Measurements from ENCODE around the gene ANXA5. TPM values are rescaled to one million over a fixed set of nuclear protein-coding genes. Genes with fewer than 3 reads are reported as not detected.

The ANXA5 gene
- total RNA-seq, 2 donors from 2014 or later, result 212 to 241 TPM

DNA sequence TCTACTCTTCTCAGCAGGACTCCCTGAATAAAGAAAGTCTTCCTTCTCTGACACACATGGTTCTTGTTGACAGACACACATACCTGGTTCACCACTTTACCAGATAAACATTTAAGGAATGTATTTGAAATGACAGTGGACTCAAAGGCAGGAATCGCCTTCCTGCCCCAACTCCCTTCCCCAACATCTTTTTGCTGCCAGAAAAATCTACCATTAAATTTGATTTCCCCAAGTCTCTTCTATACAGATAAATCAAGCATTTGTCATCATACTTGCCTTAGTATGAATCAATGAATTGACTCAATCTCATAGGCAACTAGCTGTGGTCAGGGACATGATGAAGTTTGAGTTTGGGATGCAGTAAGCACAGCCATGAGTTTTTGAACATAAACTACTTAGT is 23.3 kb upstream of the ANXA5 start:
- TF ChIP-seq, protein P1, sequence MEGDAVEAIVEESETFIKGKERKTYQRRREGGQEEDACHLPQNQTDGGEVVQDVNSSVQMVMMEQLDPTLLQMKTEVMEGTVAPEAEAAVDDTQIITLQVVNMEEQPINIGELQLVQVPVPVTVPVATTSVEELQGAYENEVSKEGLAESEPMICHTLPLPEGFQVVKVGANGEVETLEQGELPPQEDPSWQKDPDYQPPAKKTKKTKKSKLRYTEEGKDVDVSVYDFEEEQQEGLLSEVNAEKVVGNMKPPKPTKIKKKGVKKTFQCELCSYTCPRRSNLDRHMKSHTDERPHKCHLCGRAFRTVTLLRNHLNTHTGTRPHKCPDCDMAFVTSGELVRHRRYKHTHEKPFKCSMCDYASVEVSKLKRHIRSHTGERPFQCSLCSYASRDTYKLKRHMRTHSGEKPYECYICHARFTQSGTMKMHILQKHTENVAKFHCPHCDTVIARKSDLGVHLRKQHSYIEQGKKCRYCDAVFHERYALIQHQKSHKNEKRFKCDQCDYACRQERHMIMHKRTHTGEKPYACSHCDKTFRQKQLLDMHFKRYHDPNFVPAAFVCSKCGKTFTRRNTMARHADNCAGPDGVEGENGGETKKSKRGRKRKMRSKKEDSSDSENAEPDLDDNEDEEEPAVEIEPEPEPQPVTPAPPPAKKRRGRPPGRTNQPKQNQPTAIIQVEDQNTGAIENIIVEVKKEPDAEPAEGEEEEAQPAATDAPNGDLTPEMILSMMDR (conservative IDR thresholded peaks at IDR 0.05), result no peak
- no peaks in the 10 kb centered on the region for H3K9me3 Mint-ChIP-seq
- no peak overlapping the region for H3K27ac Mint-ChIP-seq

DNA sequence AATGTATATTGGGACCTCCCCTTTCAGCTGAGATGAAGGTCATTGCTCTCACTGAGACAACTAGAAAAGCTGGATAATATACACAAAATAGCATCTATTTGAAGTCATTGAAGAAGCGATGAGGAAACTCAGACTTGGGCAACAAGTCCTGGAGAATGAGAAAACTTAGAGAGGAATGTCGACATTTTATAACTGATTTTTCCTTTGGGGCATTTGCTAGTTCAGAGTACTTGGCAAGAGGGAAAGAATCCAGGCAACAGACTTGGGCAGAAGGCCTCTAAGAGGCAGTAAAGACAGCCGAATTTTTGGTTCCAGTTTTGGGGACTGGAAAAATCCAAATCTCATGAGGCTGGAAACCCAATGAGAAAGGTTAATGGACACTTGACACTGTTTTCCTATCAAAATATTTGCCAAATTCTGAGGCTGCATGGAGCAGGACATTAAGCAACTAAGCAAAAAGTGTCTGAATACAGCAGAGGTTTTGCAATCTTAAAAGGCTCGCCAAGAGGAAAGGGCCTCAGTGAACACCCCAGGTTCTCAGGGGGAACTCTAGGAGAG is 21.0 kb upstream of the ANXA5 start:
- peaks cover 6% of the 10 kb centered on the region for H3K4me1 Mint-ChIP-seq
- no peaks in the 10 kb centered on the region for H3K27me3 ChIP-seq (ENCODE audit: control insufficient read depth, insufficient read depth, low read length, poor library complexity, severe bottlenecking)
- H3K36me3 ChIP-seq (ENCODE audit: control insufficient read depth, insufficient read depth, low read length), result no peaks in the 10 kb centered on the region
- no peaks in the 10 kb centered on the region for H3K36me3 Mint-ChIP-seq (ENCODE audit: low read depth)
- TF ChIP-seq, protein P1 (conservative IDR thresholded peaks at IDR 0.05), result no peak
- peaks cover 8% of the 10 kb centered on the region for H3K4me1 ChIP-seq (ENCODE audit: control insufficient read depth, insufficient read depth, low read length)
- H3K4me3 Mint-ChIP-seq, result no peak overlapping the region
- no peak overlapping the region for H3K4me3 ChIP-seq (ENCODE audit: low read length)
- no peaks in the 10 kb centered on the region for H3K9me3 Mint-ChIP-seq
- H3K27me3 Mint-ChIP-seq (ENCODE audit: insufficient read depth), result no peaks in the 10 kb centered on the region
- H3K9me3 ChIP-seq (ENCODE audit: control insufficient read depth, low read length), result no peaks in the 10 kb centered on the region
- 70 to 93% methylated on average over 3 to 4 of the region's 4 CpGs for WGBS, 2 experiments (ENCODE audit: insufficient coverage in 1 of 2, insufficient read length in 1 of 2)
- H3K27ac ChIP-seq (ENCODE audit: low read depth, low read length), result no peak overlapping the region
- DNase-seq, result no peak
- H3K27ac Mint-ChIP-seq, result no peak overlapping the region
- H3K9ac ChIP-seq (ENCODE audit: extremely low read depth, low read length, poor library complexity, severe bottlenecking), result no peak overlapping the region

More for the DNA sequence above, 23.3 kb upstream of the ANXA5 start:
- H3K9me3 ChIP-seq (ENCODE audit: control insufficient read depth, low read length), result no peaks in the 10 kb centered on the region
- DNase-seq, result no peak
- no peak overlapping the region for H3K4me3 ChIP-seq (ENCODE audit: low read length)
- no peak overlapping the region for H3K9ac ChIP-seq (ENCODE audit: extremely low read depth, low read length, poor library complexity, severe bottlenecking)
- H3K4me1 ChIP-seq (ENCODE audit: control insufficient read depth, insufficient read depth, low read length), result peaks cover 8% of the 10 kb centered on the region
- Mint-ChIP-seq H3K27me3 (ENCODE audit: insufficient read depth) (no peaks in the 10 kb centered on the region), H3K36me3 (ENCODE audit: low read depth) (no peaks in the 10 kb centered on the region), H3K4me1 (peaks cover 8% of the 10 kb centered on the region), H3K4me3 (no peak overlapping the region)
- H3K27ac ChIP-seq (ENCODE audit: low read depth, low read length), result no peak overlapping the region
- H3K27me3 ChIP-seq (ENCODE audit: control insufficient read depth, insufficient read depth, low read length, poor library complexity, severe bottlenecking), result no peaks in the 10 kb centered on the region
- 87 to 100% methylated on average over 1 of the region's 1 CpG for WGBS, 2 experiments (ENCODE audit: insufficient coverage in 1 of 2, insufficient read length in 1 of 2)
- H3K36me3 ChIP-seq (ENCODE audit: control insufficient read depth, insufficient read depth, low read length), result no peaks in the 10 kb centered on the region

DNA sequence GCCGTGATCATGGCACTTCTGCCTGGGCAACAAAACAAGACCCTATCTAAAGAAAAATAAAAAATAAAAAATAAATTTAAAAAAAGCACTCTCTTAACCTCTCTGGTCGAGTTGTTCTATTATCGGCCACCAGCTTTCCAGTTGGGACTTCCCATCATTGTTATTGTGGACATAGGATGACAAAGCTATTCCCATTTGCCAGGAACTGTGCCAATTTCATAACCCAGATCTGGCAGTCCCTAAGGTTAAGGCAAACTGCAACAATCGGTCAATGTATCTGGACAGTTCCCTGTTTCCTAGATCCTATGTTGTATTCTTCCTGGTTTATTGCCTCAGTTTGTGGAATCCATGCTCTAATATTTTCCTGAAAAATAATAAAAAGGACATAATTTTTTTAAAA is 17.8 kb upstream of the ANXA5 start:
- no peak for DNase-seq
- H3K27me3 ChIP-seq (ENCODE audit: control insufficient read depth, insufficient read depth, low read length, poor library complexity, severe bottlenecking), result no peaks in the 10 kb centered on the region
- no peaks in the 10 kb centered on the region for H3K9me3 ChIP-seq (ENCODE audit: control insufficient read depth, low read length)
- no peak overlapping the region for H3K9ac ChIP-seq (ENCODE audit: extremely low read depth, low read length, poor library complexity, severe bottlenecking)
- H3K4me1 Mint-ChIP-seq, result peaks cover 15% of the 10 kb centered on the region
- H3K27ac ChIP-seq (ENCODE audit: low read depth, low read length), result no peak overlapping the region
- no peaks in the 10 kb centered on the region for H3K27me3 Mint-ChIP-seq (ENCODE audit: insufficient read depth)
- WGBS, 2 experiments (ENCODE audit: insufficient coverage in 1 of 2, insufficient read length in 1 of 2), result 95% methylated on average over 3 of the region's 4 CpGs
- TF ChIP-seq, protein P1 (conservative IDR thresholded peaks at IDR 0.05), result no peak
- H3K4me3 Mint-ChIP-seq, result no peak overlapping the region
- no peaks in the 10 kb centered on the region for H3K36me3 ChIP-seq (ENCODE audit: control insufficient read depth, insufficient read depth, low read length)
- peaks cover 6% of the 10 kb centered on the region for H3K4me1 ChIP-seq (ENCODE audit: control insufficient read depth, insufficient read depth, low read length)
- H3K4me3 ChIP-seq (ENCODE audit: low read length), result no peak overlapping the region
- H3K9me3 Mint-ChIP-seq, result no peaks in the 10 kb centered on the region
- H3K36me3 Mint-ChIP-seq (ENCODE audit: low read depth), result no peaks in the 10 kb centered on the region
- H3K27ac Mint-ChIP-seq, result no peak overlapping the region
